HepG2 (cell line): ENCODE data around the gene NID1. TPM values are rescaled to one million over a fixed set of nuclear protein-coding genes. Genes with fewer than 3 reads are reported as not detected.
A peak's percentile ranks its signal among the peaks of the same experiment; 100 is the strongest.

ENCODE experiments used
- BCL6 ChIP-seq: IDR thresholded peaks from 2 replicates; pipeline ENCODE4 v1.6.1; 2016; ENCODE audit warnings: missing genetic modification reagents, missing compliant biosample characterization
- EHMT2 ChIP-seq: fragments of 200-600 bp; sonication (generic); IDR thresholded peaks from 2 replicates; pipeline ENCODE4 v1.7.0; 2017; ENCODE audit warnings: antibody characterized with exemption, low read depth, low read length, borderline replicate concordance
- FOXK2 ChIP-seq: fragments of 450-650 bp; IDR thresholded peaks from 2 replicates; pipeline ENCODE4 v1.6.1; 2016
- LCORL ChIP-seq, 2 experiments: fragments of 450-650 bp in 1 of 2; sonication (generic) in 1 of 2; formaldehyde crosslinking in 1 of 2; IDR thresholded peaks; 2 replicates each; pipeline versions ENCODE4 v1.5.0 to v1.6.1; 2017 to 2020; ENCODE audit warnings: antibody characterized with exemption in 1 of 2, missing genetic modification reagents in 1 of 2
- MEIS1 ChIP-seq: sonication (generic); formaldehyde crosslinking; IDR thresholded peaks from 2 replicates; pipeline ENCODE4 v1.9.0; 2021; ENCODE audit warnings: mild to moderate bottlenecking, missing genetic modification reagents, moderate library complexity, borderline replicate concordance
- MTF1 ChIP-seq: sonication (generic); formaldehyde crosslinking; IDR thresholded peaks from 2 replicates; pipeline ENCODE4 v1.5.0; 2020; ENCODE audit warnings: missing genetic modification reagents
- NR1H2 ChIP-seq: sonication (generic); formaldehyde crosslinking; IDR thresholded peaks from 2 replicates; pipeline ENCODE4 v1.8.1; 2022; ENCODE audit warnings: low read depth, missing genetic modification reagents, borderline replicate concordance
- NR3C1 ChIP-seq: sonication (generic); formaldehyde crosslinking; IDR thresholded peaks from 2 replicates; pipeline ENCODE4 v1.4.0; 2020; ENCODE audit warnings: missing genetic modification reagents
- PAF1 ChIP-seq: IDR thresholded peaks from 2 replicates; pipeline ENCODE4 v1.6.1; 2016; ENCODE audit warnings: missing genetic modification reagents, missing compliant biosample characterization
- POLR2AphosphoS5 ChIP-seq: IDR thresholded peaks from 2 replicates; pipeline ENCODE4 v1.6.1; 2012; ENCODE audit warnings: low read depth, low read length
- ZBTB1 ChIP-seq: sonication (generic); formaldehyde crosslinking; IDR thresholded peaks from 2 replicates; pipeline ENCODE4 v1.4.0; 2020; ENCODE audit warnings: missing genetic modification reagents, borderline replicate concordance
- ZBTB38 ChIP-seq: sonication (generic); formaldehyde crosslinking; IDR thresholded peaks from 2 replicates; pipeline ENCODE4 v1.5.1; 2020; ENCODE audit warnings: mild to moderate bottlenecking, missing genetic modification reagents
- ZFP36L2 ChIP-seq: sonication (generic); formaldehyde crosslinking; IDR thresholded peaks from 2 replicates; pipeline ENCODE4 v1.4.0; 2020; ENCODE audit warnings: missing genetic modification reagents
- ZNF10 ChIP-seq: sonication (generic); formaldehyde crosslinking; IDR thresholded peaks from 2 replicates; pipeline ENCODE4 v1.4.0; 2020; ENCODE audit warnings: mild to moderate bottlenecking, low read depth, missing genetic modification reagents, borderline replicate concordance
- ZNF207 ChIP-seq: fragments of 450-650 bp; IDR thresholded peaks from 2 replicates; pipeline ENCODE4 v1.6.1; 2016; ENCODE audit warnings: antibody characterized with exemption, borderline replicate concordance
- ZNF44 ChIP-seq: sonication (generic); formaldehyde crosslinking; IDR thresholded peaks from 2 replicates; pipeline ENCODE4 v1.5.1; 2020; ENCODE audit warnings: mild to moderate bottlenecking, missing genetic modification reagents
- ZNF709 ChIP-seq: sonication (generic); formaldehyde crosslinking; IDR thresholded peaks from 2 replicates; pipeline ENCODE4 v1.5.0; 2020; ENCODE audit warnings: mild to moderate bottlenecking, missing genetic modification reagents
- ZNF841 ChIP-seq: sonication (generic); formaldehyde crosslinking; IDR thresholded peaks from 2 replicates; pipeline ENCODE4 v1.8.1; 2023; ENCODE audit warnings: missing genetic modification reagents, borderline replicate concordance
- polyA plus RNA-seq, 8 experiments: library from polyadenylated mRNA; depleted of rRNA in 3 of 8; stranded (reverse) in 7 of 8; unstranded in 1 of 8; fragments of >200 nt; fragmentation: Illumina TruSeq in 4 of 8; extraction: Trizol in 4 of 8; gene quantifications; 2 replicates each; pipeline versions ENCODE4 v1.2.1 to v1.2.3, GENCODE V29; 2011 to 2016; ENCODE audit warnings: low read depth in 4 of 8, missing spikeins in 1 of 8, mixed read lengths in 1 of 8; ENCODE audit not compliant: insufficient read depth in 1 of 8
- total RNA-seq, 5 experiments: library from RNA; depleted of rRNA; stranded (reverse); fragments of >200 nt; fragmentation: Illumina TruSeq; extraction: Trizol; gene quantifications; 2 replicates each; pipeline ENCODE4 v1.2.3, GENCODE V29; 2016; ENCODE audit warnings: low read depth in 1 of 5
- TF ChIP-seq, protein P1 (sequence below): sonication (generic); formaldehyde crosslinking; IDR thresholded peaks from one replicate; pipeline ENCODE4 v1.5.1; 2020; ENCODE audit warnings: mild to moderate bottlenecking, missing genetic modification reagents; ENCODE audit errors: not compliant biosample characterization
- TF ChIP-seq, protein P2 (sequence below): sonication (generic); formaldehyde crosslinking; IDR thresholded peaks from 2 replicates; pipeline ENCODE4 v1.5.1; 2020; ENCODE audit warnings: missing genetic modification reagents, mild to moderate bottlenecking, borderline replicate concordance

NID1 gene
- total and polyA plus RNA-seq, 2 of the 13 experiments (the other 11 are each of a cell fraction or from before 2014, with no cell fraction given) = 50.2 to 56.1 TPM

DNA sequence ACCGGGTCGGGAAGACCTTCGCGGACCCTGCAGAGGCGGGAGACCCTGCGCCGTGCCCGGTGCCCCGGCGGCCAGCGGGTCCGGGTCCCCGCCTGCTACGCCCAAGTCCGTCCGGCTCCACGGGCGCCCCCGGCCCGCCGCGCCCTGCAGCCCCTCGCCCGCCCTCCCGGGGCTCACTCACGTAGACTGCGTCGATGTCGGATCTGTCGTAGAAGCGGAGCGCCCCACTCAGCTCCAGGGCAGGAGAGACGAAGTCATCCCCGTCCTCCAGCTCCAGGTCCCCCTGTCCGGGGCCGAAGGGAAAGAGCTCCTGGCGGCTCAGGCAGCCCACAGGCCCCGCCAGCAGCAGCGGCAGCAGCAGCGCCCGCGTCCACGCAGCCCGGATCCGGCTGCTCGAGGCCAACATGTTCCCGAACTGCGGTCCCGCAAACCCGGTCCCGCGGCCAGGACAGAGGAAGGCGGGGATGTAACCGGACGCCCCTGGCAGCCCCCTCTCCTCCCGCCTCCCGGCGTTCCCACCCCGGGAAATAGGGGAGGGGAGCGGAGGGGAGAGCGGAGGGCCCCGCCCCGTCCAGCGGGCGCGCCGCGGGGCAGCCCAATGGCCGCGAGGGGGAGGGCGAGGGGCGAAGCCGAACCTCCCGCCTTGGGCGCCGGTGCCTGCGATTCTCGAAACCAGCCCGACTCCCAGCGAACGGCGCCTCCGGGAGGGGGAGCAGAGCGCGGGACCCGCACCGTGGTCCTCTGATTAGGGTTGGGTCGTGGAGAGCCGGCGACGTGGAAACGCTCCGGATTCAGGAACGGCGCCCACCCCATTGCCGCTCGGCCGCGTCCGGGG, at the start of gene NID1 (continued):
- TF ChIP-seq, protein P1, sequence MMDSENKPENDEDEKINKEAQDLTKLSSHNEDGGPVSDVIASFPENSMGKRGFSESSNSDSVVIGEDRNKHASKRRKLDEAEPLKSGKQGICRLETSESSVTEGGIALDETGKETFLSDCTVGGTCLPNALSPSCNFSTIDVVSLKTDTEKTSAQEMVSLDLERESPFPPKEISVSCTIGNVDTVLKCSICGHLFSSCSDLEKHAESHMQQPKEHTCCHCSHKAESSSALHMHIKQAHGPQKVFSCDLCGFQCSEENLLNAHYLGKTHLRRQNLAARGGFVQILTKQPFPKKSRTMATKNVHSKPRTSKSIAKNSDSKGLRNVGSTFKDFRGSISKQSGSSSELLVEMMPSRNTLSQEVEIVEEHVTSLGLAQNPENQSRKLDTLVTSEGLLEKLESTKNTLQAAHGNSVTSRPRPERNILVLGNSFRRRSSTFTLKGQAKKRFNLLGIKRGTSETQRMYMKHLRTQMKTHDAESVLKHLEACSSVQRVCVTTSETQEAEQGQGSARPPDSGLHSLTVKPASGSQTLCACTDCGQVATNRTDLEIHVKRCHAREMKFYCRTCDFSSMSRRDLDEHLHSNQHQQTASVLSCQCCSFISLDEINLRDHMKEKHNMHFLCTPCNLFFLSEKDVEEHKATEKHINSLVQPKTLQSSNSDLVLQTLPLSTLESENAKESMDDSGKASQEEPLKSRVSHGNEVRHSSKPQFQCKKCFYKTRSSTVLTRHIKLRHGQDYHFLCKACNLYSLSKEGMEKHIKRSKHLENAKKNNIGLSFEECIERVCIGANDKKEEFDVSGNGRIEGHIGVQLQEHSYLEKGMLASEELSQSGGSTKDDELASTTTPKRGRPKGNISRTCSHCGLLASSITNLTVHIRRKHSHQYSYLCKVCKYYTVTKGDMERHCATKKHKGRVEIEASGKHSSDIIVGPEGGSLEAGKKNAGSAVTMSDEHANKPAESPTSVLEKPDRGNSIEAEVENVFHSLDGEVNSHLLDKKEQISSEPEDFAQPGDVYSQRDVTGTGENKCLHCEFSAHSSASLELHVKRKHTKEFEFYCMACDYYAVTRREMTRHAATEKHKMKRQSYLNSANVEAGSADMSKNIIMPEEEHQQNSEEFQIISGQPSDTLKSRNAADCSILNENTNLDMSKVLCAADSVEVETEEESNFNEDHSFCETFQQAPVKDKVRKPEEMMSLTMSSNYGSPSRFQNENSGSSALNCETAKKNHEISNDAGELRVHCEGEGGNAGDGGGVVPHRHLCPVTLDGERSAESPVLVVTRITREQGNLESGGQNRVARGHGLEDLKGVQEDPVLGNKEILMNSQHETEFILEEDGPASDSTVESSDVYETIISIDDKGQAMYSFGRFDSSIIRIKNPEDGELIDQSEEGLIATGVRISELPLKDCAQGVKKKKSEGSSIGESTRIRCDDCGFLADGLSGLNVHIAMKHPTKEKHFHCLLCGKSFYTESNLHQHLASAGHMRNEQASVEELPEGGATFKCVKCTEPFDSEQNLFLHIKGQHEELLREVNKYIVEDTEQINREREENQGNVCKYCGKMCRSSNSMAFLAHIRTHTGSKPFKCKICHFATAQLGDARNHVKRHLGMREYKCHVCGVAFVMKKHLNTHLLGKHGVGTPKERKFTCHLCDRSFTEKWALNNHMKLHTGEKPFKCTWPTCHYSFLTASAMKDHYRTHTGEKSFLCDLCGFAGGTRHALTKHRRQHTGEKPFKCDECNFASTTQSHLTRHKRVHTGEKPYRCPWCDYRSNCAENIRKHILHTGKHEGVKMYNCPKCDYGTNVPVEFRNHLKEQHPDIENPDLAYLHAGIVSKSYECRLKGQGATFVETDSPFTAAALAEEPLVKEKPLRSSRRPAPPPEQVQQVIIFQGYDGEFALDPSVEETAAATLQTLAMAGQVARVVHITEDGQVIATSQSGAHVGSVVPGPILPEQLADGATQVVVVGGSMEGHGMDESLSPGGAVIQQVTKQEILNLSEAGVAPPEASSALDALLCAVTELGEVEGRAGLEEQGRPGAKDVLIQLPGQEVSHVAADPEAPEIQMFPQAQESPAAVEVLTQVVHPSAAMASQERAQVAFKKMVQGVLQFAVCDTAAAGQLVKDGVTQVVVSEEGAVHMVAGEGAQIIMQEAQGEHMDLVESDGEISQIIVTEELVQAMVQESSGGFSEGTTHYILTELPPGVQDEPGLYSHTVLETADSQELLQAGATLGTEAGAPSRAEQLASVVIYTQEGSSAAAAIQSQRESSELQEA (CRISPR knock-in tag) = peak; percentile 50
- TF ChIP-seq EHMT2 (no peak), ZNF44 (CRISPR knock-in tag) (no peak), LCORL (IDR thresholded peaks at IDR 0.05) (no peak), LCORL (CRISPR knock-in tag; IDR thresholded peaks at IDR 0.05) (peak; percentile 92), ZBTB1 (CRISPR knock-in tag) (peak; percentile 46; the same call in 1 of the 2 replicates), BCL6 (CRISPR knock-in tag) (peak; percentile 39), ZNF709 (CRISPR knock-in tag) (no peak), ZNF10 (no peak), PAF1 (CRISPR knock-in tag) (no peak), NR3C1 (CRISPR knock-in tag) (no peak), FOXK2 (no peak), NR1H2 (no peak), ZBTB38 (CRISPR knock-in tag) (no peak), ZFP36L2 (no peak), ZNF207 (no peak), ZNF841 (CRISPR knock-in tag) (no peak), MEIS1 (CRISPR knock-in tag) (peak; percentile 21; the same call in 1 of the 2 replicates), MTF1 (CRISPR knock-in tag) (no peak; the same call in 1 of the 2 replicates), POLR2AphosphoS5 (peak; percentile 83)
- TF ChIP-seq, protein P2, sequence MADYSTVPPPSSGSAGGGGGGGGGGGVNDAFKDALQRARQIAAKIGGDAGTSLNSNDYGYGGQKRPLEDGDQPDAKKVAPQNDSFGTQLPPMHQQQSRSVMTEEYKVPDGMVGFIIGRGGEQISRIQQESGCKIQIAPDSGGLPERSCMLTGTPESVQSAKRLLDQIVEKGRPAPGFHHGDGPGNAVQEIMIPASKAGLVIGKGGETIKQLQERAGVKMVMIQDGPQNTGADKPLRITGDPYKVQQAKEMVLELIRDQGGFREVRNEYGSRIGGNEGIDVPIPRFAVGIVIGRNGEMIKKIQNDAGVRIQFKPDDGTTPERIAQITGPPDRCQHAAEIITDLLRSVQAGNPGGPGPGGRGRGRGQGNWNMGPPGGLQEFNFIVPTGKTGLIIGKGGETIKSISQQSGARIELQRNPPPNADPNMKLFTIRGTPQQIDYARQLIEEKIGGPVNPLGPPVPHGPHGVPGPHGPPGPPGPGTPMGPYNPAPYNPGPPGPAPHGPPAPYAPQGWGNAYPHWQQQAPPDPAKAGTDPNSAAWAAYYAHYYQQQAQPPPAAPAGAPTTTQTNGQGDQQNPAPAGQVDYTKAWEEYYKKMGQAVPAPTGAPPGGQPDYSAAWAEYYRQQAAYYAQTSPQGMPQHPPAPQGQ (CRISPR knock-in tag) = no peak
